Suprapubic skin (tissue), 4 donors: Measurements from ENCODE around the gene MAP2K2. TPM values are rescaled to one million over a fixed set of nuclear protein-coding genes. Genes with fewer than 3 reads are reported as not detected.

Source experiments
- DNase-seq, 2 donors: peaks; one replicate each; pipeline ENCODE4 v3.0.0-alpha.2; 2019; ENCODE audit warnings: low spot score in 2 of 2
- H3K27ac ChIP-seq: fragments of 200-600 bp; sonication (generic); one replicate; pipeline ENCODE4 v1.5.1; 2019
- H3K27me3 ChIP-seq: fragments of 200-600 bp; sonication (generic); one replicate; pipeline ENCODE4 v1.5.1; 2019
- H3K36me3 ChIP-seq: fragments of 200-600 bp; sonication (generic); one replicate; pipeline ENCODE4 v1.5.1; 2019
- H3K4me1 ChIP-seq: fragments of 200-600 bp; sonication (generic); one replicate; pipeline ENCODE4 v1.5.1; 2019
- H3K4me3 ChIP-seq: fragments of 200-600 bp; sonication (generic); one replicate; pipeline ENCODE4 v1.5.1; 2019; ENCODE audit warnings: mild to moderate bottlenecking
- H3K9me3 ChIP-seq: fragments of 200-600 bp; sonication (generic); one replicate; pipeline ENCODE4 v1.5.1; 2019
- EP300 ChIP-seq: sonication (generic); formaldehyde crosslinking; IDR thresholded peaks from one replicate; pipeline ENCODE4 v1.6.1; 2017; ENCODE audit warnings: antibody characterized with exemption
- POLR2A ChIP-seq, 2 donors: fragments of 450-650 bp; IDR thresholded peaks; one replicate each; pipeline ENCODE4 v1.6.1; 2017; ENCODE audit warnings: antibody characterized with exemption in 2 of 2, mild to moderate bottlenecking in 2 of 2, moderate library complexity in 2 of 2
- POLR2AphosphoS5 ChIP-seq, 3 donors: sonication (generic); formaldehyde crosslinking; IDR thresholded peaks; one replicate each; pipeline ENCODE4 v1.6.1; 2017; ENCODE audit warnings: antibody characterized with exemption in 3 of 3
- WGBS: methylation state at CpG from one replicate; pipeline ENCODE4 v1.1.5; 2018; 5-methylcytosine and 5-hydroxymethylcytosine counted together
- total RNA-seq, 4 donors: library from RNA; depleted of rRNA; stranded (reverse); fragments of >200 nt; gene quantifications; one replicate each; pipeline ENCODE4 v1.1.0, GENCODE V29; 2016
- TF ChIP-seq, protein P1 (sequence below), 2 donors: fragments of 200-600 bp in 1 of 2; fragments of 450-650 bp in 1 of 2; sonication (generic) in 1 of 2; IDR thresholded peaks; one replicate each; pipeline ENCODE4 v1.5.1; 2016 to 2019; ENCODE audit warnings: antibody characterized with exemption in 2 of 2, mild to moderate bottlenecking in 1 of 2, moderate library complexity in 1 of 2

Gene MAP2K2
- total RNA-seq, 4 donors from 2014 or later = 88.0 to 103 (median 95.0) TPM

DNA sequence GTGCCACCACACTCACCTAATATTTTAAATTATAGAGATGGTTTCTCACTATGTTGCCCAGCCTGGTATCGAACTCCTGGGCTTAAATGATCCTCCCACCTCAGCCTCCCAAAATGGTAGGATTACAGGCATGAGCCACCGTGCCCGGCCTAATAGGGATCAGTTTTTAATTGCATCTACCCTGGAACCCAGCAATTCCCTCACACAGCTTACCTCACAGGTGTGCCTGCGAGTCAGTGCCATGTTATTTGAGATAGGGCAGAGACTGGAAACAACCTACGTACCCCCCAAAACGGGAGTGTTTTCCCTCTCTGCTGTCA lies 14.3 kb downstream of the MAP2K2 start:
- Histone ChIP-seq H3K36me3 (peaks cover 90% of the 10 kb centered on the region), H3K27me3 (no peaks in the 10 kb centered on the region), H3K27ac (no peak overlapping the region), H3K9me3 (no peaks in the 10 kb centered on the region), H3K4me3 (no peak overlapping the region), H3K4me1 (no peaks in the 10 kb centered on the region)
- WGBS = 99% methylated on average over 6 of the region's 6 CpGs
- TF ChIP-seq EP300 (no peak), POLR2AphosphoS5 (IDR thresholded peaks at IDR 0.05) (no peak), POLR2A (IDR thresholded peaks at IDR 0.05) (no peak)
- TF ChIP-seq, protein P1, sequence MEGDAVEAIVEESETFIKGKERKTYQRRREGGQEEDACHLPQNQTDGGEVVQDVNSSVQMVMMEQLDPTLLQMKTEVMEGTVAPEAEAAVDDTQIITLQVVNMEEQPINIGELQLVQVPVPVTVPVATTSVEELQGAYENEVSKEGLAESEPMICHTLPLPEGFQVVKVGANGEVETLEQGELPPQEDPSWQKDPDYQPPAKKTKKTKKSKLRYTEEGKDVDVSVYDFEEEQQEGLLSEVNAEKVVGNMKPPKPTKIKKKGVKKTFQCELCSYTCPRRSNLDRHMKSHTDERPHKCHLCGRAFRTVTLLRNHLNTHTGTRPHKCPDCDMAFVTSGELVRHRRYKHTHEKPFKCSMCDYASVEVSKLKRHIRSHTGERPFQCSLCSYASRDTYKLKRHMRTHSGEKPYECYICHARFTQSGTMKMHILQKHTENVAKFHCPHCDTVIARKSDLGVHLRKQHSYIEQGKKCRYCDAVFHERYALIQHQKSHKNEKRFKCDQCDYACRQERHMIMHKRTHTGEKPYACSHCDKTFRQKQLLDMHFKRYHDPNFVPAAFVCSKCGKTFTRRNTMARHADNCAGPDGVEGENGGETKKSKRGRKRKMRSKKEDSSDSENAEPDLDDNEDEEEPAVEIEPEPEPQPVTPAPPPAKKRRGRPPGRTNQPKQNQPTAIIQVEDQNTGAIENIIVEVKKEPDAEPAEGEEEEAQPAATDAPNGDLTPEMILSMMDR (IDR thresholded peaks at IDR 0.05) = no peak
- DNase-seq = no peak

DNA sequence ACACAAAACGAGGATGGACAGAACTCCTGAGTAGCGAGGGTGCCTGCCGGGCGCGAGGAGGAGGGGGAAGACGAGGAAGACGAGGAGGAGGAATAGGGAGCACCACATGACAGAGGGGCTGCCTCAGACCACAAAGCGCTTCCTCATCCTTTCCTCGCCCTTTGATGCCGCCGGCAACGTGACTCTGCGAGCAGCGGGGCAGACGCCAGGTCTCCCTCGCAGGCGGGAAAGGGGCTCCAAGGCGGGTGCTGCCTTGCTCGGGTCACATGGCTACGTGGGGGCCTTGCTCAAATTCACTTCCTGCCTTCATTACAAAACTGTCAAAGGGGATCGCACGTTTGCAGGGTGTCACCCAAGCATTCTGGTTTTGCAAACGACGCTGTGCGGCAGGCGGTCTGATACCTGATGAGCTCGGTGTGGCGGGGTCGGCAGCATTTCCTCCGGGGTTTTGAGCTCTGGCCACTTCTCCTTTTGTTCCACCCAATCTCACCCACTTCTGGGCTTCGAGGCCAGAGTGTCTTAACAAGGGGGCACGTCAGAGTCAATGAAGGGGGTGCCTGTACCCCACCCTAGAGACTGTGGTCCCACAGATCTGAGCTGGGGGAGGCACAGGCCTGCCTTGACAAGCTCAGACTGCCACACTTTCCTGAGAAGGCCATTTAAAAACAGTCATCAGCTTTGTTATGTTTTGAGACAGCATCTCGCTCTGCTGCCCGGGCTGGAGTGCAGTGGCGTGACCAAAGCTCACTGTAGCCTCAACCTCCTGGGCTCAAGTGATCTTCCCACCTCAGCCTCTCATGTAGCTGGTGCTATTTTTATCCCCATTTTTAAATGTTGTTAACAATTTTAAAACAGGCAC lies 14.9 kb downstream of the MAP2K2 start:
- DNase-seq = no peak
- 87% methylated on average over 35 of the region's 35 CpGs for WGBS
- H3K4me3 ChIP-seq = no peak overlapping the region
- no peaks in the 10 kb centered on the region for H3K27me3 ChIP-seq
- peaks cover 89% of the 10 kb centered on the region for H3K36me3 ChIP-seq
- H3K27ac ChIP-seq = no peak overlapping the region
- TF ChIP-seq POLR2AphosphoS5 (IDR thresholded peaks at IDR 0.05) (no peak), EP300 (no peak), POLR2A (IDR thresholded peaks at IDR 0.05) (no peak)
- TF ChIP-seq, protein P1 (IDR thresholded peaks at IDR 0.05) = no peak
- H3K4me1 ChIP-seq = no peaks in the 10 kb centered on the region
- H3K9me3 ChIP-seq = no peaks in the 10 kb centered on the region

DNA sequence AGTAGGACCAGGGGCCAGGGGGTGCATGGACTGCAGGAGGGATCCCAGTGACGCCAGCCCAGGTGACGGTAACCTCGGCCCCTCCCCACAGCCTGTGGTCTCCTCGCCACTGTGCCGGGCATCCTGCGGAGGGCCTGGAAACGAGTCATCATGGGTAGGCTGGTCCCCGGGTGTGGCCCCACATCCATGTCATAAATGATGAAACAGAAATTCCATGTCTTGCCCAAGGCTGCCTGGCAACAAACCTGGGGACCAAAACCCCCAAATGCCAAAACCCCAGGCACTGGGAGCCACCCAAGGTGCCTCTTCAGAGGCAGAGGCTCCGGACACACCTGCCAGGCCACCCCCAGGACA lies 20.9 kb downstream of the MAP2K2 start:
- no CpG with 5 or more reads among the region's 9 CpGs for WGBS
- TF ChIP-seq EP300 = no peak
- no peak for TF ChIP-seq POLR2AphosphoS5 (IDR thresholded peaks at IDR 0.05)
- TF ChIP-seq, protein P1 (IDR thresholded peaks at IDR 0.05) = no peak
- no peaks in the 10 kb centered on the region for H3K4me1 ChIP-seq
- peaks cover 91% of the 10 kb centered on the region for H3K36me3 ChIP-seq
- DNase-seq = no peak
- H3K27me3 ChIP-seq = no peaks in the 10 kb centered on the region
- H3K9me3 ChIP-seq = no peaks in the 10 kb centered on the region
- H3K4me3 ChIP-seq = no peak overlapping the region
- H3K27ac ChIP-seq = no peak overlapping the region

DNA sequence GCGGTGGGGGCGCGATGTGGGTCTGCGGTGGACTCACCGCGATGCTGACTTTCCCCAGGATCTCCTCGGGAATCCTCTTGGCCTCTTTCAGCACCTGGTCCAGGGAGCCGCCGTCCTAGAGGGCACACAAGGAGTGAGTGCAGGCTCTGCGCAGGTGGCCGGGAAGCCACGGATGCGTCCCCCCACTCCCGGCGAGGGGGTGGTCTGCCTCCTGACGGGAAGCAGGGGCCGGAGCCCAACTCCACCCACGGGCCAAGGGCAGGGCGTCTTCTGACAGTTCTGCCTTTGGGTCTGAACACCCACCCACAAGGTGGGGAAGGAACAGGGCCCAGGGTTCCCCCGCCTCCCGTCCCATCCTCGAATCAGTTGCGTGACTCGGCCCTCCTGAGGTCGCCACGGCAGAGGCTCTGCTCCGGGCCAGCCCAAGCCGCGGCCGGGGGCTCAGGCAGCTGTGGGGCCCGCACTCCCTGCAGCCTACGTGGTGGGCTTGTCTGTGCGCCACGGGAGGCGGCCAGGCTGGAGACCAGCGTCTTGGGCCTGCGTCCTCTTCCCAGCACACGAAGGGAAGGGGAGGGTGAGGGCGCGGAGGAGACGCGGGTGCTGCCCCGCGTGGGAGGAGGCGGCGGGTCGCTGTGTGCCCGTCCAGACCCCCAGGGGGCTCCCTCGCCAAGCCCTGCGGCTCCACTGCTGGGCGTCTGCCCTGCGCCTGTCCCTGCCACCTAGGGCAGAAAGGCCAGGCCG lies 21.4 kb downstream of the MAP2K2 start:
- Histone ChIP-seq H3K4me3 (no peak overlapping the region), H3K36me3 (peaks cover 88% of the 10 kb centered on the region), H3K27me3 (no peaks in the 10 kb centered on the region), H3K4me1 (no peaks in the 10 kb centered on the region), H3K27ac (no peak overlapping the region), H3K9me3 (no peaks in the 10 kb centered on the region)
- no peak for DNase-seq
- TF ChIP-seq EP300 (no peak), POLR2AphosphoS5 (IDR thresholded peaks at IDR 0.05) (no peak), POLR2A (IDR thresholded peaks at IDR 0.05) (no peak)
- TF ChIP-seq, protein P1 (IDR thresholded peaks at IDR 0.05) = no peak
- WGBS = 80% methylated on average over 5 of the region's 53 CpGs

DNA sequence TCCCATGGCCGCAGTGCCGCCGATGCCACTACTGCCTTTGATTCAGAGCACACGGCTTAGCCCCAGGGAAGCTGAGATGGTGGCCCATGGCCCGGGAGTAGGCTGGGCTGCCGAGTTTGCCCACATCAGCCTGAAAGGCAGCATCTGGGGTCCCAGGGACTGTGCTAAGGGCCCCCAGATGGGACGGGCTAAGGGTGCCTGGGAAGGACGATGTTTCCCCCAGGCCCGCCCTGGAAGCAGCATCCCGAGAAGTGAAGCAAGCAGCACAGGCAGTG lies 22.5 kb downstream of the MAP2K2 start:
- H3K27me3 ChIP-seq = no peaks in the 10 kb centered on the region
- TF ChIP-seq EP300 = no peak
- TF ChIP-seq POLR2A (IDR thresholded peaks at IDR 0.05) = no peak
- H3K9me3 ChIP-seq = no peaks in the 10 kb centered on the region
- H3K4me3 ChIP-seq = no peak overlapping the region
- no peaks in the 10 kb centered on the region for H3K4me1 ChIP-seq
- no peak overlapping the region for H3K27ac ChIP-seq
- no CpG with 5 or more reads among the region's 10 CpGs for WGBS
- H3K36me3 ChIP-seq = peaks cover 83% of the 10 kb centered on the region
- no peak for DNase-seq
